ENCODE data around the gene ZNF275. TPM values are rescaled to one million over a fixed set of nuclear protein-coding genes. Genes with fewer than 3 reads are reported as not detected.
"Not testable (repeated sequence)": the region's sequence is repeated elsewhere in the genome, so short reads cannot be mapped to it uniquely, and the experiment has no call there.

ZNF275 gene
- total RNA-seq (2021) (14.7 and 16.9 TPM in 2 replicates), Bru-seq, nascent RNA (percentile 76 among the genes with signal in this experiment), BruChase-seq, experiment 1, labeled RNA remaining after a 2-hour chase (percentile 92 among the genes with signal in this experiment), BruChase-seq, experiment 2, labeled RNA remaining after a 6-hour chase (percentile 77 among the genes with signal in this experiment)
- long read RNA-seq, full-length matches to known transcripts, result 2 of 9 reads
- long read RNA-seq, partial matches to known transcripts, result 0 of 9 reads
- long read RNA-seq, other reads (novel, unspliced or antisense), result 7 of 9 reads

DNA sequence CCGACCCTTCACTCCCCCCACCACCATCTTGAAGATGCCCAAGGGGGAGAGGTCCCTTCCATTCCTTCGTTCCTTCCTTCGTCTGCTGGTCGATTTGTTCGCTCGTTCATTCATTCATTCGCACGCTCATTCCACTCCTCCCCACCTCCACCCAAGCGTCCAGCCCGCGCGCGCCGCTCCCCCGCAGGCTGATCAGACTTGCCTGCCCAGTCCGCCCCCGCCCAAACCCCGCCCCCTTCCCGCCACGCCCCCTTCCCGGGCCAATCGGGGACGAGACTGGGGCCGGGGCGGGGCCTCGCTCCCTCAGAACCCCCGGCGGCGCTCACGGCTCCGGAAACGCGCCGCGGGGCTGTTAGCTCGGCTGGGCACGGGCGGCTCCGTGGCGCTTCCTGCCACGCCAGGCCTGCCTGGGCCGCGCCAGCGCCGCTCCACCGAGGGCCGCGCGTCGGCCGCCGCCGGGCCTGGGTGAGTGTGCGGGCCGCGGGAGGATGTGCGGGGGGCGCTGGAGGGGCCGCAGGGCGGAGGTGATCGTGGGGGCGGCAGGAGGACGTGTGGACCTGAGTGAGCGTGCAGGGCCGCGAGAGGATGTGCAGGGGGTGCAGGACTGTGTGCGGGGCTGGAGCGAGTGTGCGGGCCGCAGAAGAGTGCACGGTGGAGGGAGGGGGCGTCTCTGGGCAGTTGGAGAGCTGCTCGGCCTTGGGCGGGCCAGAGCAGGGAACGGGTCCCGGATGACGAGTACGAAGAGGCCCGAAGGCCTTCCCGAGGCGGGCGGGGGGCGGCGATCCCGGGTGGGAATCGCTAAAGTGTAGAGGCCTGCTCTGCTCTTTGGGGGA is at the start of gene ZNF275:
TSS of gene ZNF275 (plus strand) at position 333 of the 833 bp plus-strand sequence. CDS start 2,527 bp downstream, outside the sequence.
- POLR2A ChIA-PET (ENCODE audit: low non-redundant PET), result no interaction called here
- Histone ChIP-seq H3K27ac (ENCODE audit: low read depth, low read length, poor library complexity, severe bottlenecking) (peak within 1 kb of the TSS; percentile 84), H3K27me3 (replicated peaks; ENCODE audit: insufficient read depth, low read depth, low read length, poor library complexity) (no peaks in the 10 kb centered on the region), H3K4me1 (ENCODE audit: insufficient read depth, low read length, poor library complexity, severe bottlenecking) (peaks cover 13% of the 10 kb centered on the region), H3K4me3 (ENCODE audit: low read depth, low read length, poor library complexity, severe bottlenecking) (peak within 1 kb of the TSS; percentile 74), H3K9me3 (ENCODE audit: low read depth, low read length, poor library complexity, severe bottlenecking) (no peaks in the 10 kb centered on the region), H3K36me3 (ENCODE audit: insufficient read depth, low read length, poor library complexity, severe bottlenecking) (peaks cover under 1% of the 10 kb centered on the region)
- peak; percentile 90 for DNase-seq (ENCODE audit: low spot score)
- intact Hi-C loops (cut with micrococcal nuclease; ENCODE audit: unreplicated experiment), result no loop called here
- TF ChIP-seq, protein P1, sequence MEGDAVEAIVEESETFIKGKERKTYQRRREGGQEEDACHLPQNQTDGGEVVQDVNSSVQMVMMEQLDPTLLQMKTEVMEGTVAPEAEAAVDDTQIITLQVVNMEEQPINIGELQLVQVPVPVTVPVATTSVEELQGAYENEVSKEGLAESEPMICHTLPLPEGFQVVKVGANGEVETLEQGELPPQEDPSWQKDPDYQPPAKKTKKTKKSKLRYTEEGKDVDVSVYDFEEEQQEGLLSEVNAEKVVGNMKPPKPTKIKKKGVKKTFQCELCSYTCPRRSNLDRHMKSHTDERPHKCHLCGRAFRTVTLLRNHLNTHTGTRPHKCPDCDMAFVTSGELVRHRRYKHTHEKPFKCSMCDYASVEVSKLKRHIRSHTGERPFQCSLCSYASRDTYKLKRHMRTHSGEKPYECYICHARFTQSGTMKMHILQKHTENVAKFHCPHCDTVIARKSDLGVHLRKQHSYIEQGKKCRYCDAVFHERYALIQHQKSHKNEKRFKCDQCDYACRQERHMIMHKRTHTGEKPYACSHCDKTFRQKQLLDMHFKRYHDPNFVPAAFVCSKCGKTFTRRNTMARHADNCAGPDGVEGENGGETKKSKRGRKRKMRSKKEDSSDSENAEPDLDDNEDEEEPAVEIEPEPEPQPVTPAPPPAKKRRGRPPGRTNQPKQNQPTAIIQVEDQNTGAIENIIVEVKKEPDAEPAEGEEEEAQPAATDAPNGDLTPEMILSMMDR (conservative IDR thresholded peaks at IDR 0.05; ENCODE audit: low read depth, low read length), result no peak
- no peak for TF ChIP-seq EZH2 (IDR thresholded peaks at IDR 0.05; ENCODE audit: borderline replicate concordance, low read depth, low read length, poor library complexity, severe bottlenecking)
- CTCF ChIA-PET, result no interaction called here
- no TSS peak for BruUV-seq (replicated peaks)

- CTCF ChIA-PET; H3K27me3 ChIP-seq (replicated peaks; ENCODE audit: insufficient read depth, low read depth, low read length, poor library complexity); BruUV-seq (replicated peaks); intact Hi-C loops (cut with micrococcal nuclease; ENCODE audit: unreplicated experiment); DNase-seq (ENCODE audit: low spot score); H3K27ac ChIP-seq (ENCODE audit: low read depth, low read length, poor library complexity, severe bottlenecking); H3K4me1 ChIP-seq (ENCODE audit: insufficient read depth, low read length, poor library complexity, severe bottlenecking); H3K4me3 ChIP-seq (ENCODE audit: low read depth, low read length, poor library complexity, severe bottlenecking); POLR2A ChIA-PET (ENCODE audit: low non-redundant PET); H3K9me3 ChIP-seq (ENCODE audit: low read depth, low read length, poor library complexity, severe bottlenecking); H3K36me3 ChIP-seq (ENCODE audit: insufficient read depth, low read length, poor library complexity, severe bottlenecking): not testable (repeated sequence)
Measured at GRCh38 chrX:153285678-153286077, 48.3 kb upstream of the ZNF275 start.

- H3K9me3 ChIP-seq (ENCODE audit: low read depth, low read length, poor library complexity, severe bottlenecking); DNase-seq (ENCODE audit: low spot score); POLR2A ChIA-PET (ENCODE audit: low non-redundant PET); H3K27me3 ChIP-seq (replicated peaks; ENCODE audit: insufficient read depth, low read depth, low read length, poor library complexity); H3K36me3 ChIP-seq (ENCODE audit: insufficient read depth, low read length, poor library complexity, severe bottlenecking); BruUV-seq (replicated peaks); H3K4me1 ChIP-seq (ENCODE audit: insufficient read depth, low read length, poor library complexity, severe bottlenecking); CTCF ChIA-PET; H3K27ac ChIP-seq (ENCODE audit: low read depth, low read length, poor library complexity, severe bottlenecking); intact Hi-C loops (cut with micrococcal nuclease; ENCODE audit: unreplicated experiment); H3K4me3 ChIP-seq (ENCODE audit: low read depth, low read length, poor library complexity, severe bottlenecking): not testable (repeated sequence)
Measured at GRCh38 chrX:153288807-153289206, 45.1 kb upstream of the ZNF275 start.

GRCh38 chrX:153293485-153294071 is 40.4 kb upstream of the ZNF275 start:
- DNase-seq (ENCODE audit: low spot score); H3K9me3 ChIP-seq (ENCODE audit: low read depth, low read length, poor library complexity, severe bottlenecking); BruUV-seq (replicated peaks); H3K4me1 ChIP-seq (ENCODE audit: insufficient read depth, low read length, poor library complexity, severe bottlenecking); H3K36me3 ChIP-seq (ENCODE audit: insufficient read depth, low read length, poor library complexity, severe bottlenecking); POLR2A ChIA-PET (ENCODE audit: low non-redundant PET); H3K27me3 ChIP-seq (replicated peaks; ENCODE audit: insufficient read depth, low read depth, low read length, poor library complexity); H3K27ac ChIP-seq (ENCODE audit: low read depth, low read length, poor library complexity, severe bottlenecking); intact Hi-C loops (cut with micrococcal nuclease; ENCODE audit: unreplicated experiment); CTCF ChIA-PET; H3K4me3 ChIP-seq (ENCODE audit: low read depth, low read length, poor library complexity, severe bottlenecking): not testable (repeated sequence)
